ENCODE data around the gene SLC6A8. TPM values are rescaled to one million over a fixed set of nuclear protein-coding genes. Genes with fewer than 3 reads are reported as not detected.

The SLC6A8 gene
- total RNA-seq, 1 experiment from 2014 or later, result 49.8 TPM

DNA sequence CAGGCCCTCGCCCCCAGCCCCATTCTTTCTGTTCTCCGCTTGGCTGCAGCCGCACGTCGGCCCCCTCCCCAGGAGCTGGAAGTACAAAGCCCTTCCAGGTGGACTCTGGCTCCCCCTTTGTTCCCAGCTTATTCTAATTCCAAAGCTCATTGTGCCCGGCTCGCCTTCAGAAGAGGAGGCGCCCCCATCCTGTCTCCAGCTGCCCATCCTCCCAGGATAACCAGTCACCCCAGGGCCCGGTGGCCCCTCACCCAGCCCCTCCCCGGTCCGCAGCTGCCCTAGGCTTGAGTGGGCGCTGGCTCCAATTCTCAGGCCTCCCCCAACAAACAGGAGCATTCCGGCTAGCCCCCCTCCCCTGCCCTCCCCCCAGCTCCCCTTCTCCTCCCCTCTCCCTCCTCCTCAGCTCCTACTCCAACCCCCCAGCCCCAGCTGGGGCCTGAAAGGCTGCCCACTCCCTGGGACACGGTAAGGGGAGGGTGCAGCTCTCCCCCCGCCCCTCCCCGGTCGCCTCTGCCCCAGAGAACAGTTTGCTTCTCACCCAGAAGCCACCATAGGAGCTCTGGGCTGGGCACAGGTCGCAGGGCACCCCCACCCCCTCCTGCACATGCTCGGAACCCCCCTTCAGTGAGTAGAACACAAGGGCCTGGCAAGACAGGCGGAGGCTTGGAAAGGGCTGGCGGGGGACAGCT lies 3.1 kb upstream of the SLC6A8 start:
- no peaks in the 10 kb centered on the region for H3K27me3 ChIP-seq (replicated peaks; ENCODE audit: insufficient read depth, low read depth, low read length, poor library complexity)
- no peak overlapping the region for H3K4me3 ChIP-seq (ENCODE audit: low read depth, low read length, poor library complexity, severe bottlenecking)
- no peak overlapping the region for H3K27ac ChIP-seq (ENCODE audit: low read depth, low read length, poor library complexity, severe bottlenecking)
- no peak for DNase-seq (ENCODE audit: low spot score)
- H3K9me3 ChIP-seq (ENCODE audit: low read depth, low read length, poor library complexity, severe bottlenecking), result no peaks in the 10 kb centered on the region
- no peaks in the 10 kb centered on the region for H3K36me3 ChIP-seq (ENCODE audit: insufficient read depth, low read length, poor library complexity, severe bottlenecking)
- intact Hi-C loops (cut with micrococcal nuclease; ENCODE audit: unreplicated experiment), result no loop called here
- peaks cover 5% of the 10 kb centered on the region for H3K4me1 ChIP-seq (ENCODE audit: insufficient read depth, low read length, poor library complexity, severe bottlenecking)
- POLR2A ChIA-PET (ENCODE audit: low non-redundant PET), result no interaction called here
- TF ChIP-seq, protein P1, sequence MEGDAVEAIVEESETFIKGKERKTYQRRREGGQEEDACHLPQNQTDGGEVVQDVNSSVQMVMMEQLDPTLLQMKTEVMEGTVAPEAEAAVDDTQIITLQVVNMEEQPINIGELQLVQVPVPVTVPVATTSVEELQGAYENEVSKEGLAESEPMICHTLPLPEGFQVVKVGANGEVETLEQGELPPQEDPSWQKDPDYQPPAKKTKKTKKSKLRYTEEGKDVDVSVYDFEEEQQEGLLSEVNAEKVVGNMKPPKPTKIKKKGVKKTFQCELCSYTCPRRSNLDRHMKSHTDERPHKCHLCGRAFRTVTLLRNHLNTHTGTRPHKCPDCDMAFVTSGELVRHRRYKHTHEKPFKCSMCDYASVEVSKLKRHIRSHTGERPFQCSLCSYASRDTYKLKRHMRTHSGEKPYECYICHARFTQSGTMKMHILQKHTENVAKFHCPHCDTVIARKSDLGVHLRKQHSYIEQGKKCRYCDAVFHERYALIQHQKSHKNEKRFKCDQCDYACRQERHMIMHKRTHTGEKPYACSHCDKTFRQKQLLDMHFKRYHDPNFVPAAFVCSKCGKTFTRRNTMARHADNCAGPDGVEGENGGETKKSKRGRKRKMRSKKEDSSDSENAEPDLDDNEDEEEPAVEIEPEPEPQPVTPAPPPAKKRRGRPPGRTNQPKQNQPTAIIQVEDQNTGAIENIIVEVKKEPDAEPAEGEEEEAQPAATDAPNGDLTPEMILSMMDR (conservative IDR thresholded peaks at IDR 0.05; ENCODE audit: low read depth, low read length), result no peak
- no peak for TF ChIP-seq EZH2 (IDR thresholded peaks at IDR 0.05; ENCODE audit: borderline replicate concordance, low read depth, low read length, poor library complexity, severe bottlenecking)
- no TSS peak for BruUV-seq (replicated peaks)
- CTCF ChIA-PET, result interaction anchor here (0.6 kb wide), 1 partner anchor 22 kb away, joined by 6 read pairs; no protein-coding TSS in a partner anchor

DNA sequence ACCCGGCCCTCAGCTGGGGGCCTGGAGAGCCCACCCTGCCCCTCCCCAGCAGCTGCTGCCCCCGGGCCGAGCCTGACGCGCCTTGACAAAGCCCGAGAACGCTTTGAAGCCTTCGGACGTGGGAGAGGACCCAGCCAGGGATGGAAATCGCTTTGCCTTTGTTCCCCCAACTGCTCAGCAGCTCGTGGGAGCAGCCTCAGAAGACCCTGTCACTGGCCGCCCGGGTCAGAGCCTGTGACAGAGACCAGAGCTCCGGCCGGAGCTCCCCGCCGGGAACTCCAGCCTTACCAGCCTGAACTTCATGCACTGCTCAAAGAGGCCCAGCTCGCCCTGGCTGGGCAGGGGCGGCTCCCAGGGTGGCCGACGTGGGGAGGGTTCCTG lies 2.6 kb upstream of the SLC6A8 start:
- intact Hi-C loops (cut with micrococcal nuclease; ENCODE audit: unreplicated experiment), result no loop called here
- ChIA-PET CTCF (no interaction called here), POLR2A (ENCODE audit: low non-redundant PET) (no interaction called here)
- TF ChIP-seq EZH2 (IDR thresholded peaks at IDR 0.05; ENCODE audit: borderline replicate concordance, low read depth, low read length, poor library complexity, severe bottlenecking), result no peak
- TF ChIP-seq, protein P1 (conservative IDR thresholded peaks at IDR 0.05; ENCODE audit: low read depth, low read length), result no peak
- Histone ChIP-seq H3K27ac (ENCODE audit: low read depth, low read length, poor library complexity, severe bottlenecking) (no peak overlapping the region), H3K4me3 (ENCODE audit: low read depth, low read length, poor library complexity, severe bottlenecking) (no peak overlapping the region), H3K9me3 (ENCODE audit: low read depth, low read length, poor library complexity, severe bottlenecking) (no peaks in the 10 kb centered on the region), H3K4me1 (ENCODE audit: insufficient read depth, low read length, poor library complexity, severe bottlenecking) (peaks cover 5% of the 10 kb centered on the region), H3K27me3 (replicated peaks; ENCODE audit: insufficient read depth, low read depth, low read length, poor library complexity) (no peaks in the 10 kb centered on the region), H3K36me3 (ENCODE audit: insufficient read depth, low read length, poor library complexity, severe bottlenecking) (no peaks in the 10 kb centered on the region)
- DNase-seq (ENCODE audit: low spot score), result no peak
- no TSS peak for BruUV-seq (replicated peaks)

DNA sequence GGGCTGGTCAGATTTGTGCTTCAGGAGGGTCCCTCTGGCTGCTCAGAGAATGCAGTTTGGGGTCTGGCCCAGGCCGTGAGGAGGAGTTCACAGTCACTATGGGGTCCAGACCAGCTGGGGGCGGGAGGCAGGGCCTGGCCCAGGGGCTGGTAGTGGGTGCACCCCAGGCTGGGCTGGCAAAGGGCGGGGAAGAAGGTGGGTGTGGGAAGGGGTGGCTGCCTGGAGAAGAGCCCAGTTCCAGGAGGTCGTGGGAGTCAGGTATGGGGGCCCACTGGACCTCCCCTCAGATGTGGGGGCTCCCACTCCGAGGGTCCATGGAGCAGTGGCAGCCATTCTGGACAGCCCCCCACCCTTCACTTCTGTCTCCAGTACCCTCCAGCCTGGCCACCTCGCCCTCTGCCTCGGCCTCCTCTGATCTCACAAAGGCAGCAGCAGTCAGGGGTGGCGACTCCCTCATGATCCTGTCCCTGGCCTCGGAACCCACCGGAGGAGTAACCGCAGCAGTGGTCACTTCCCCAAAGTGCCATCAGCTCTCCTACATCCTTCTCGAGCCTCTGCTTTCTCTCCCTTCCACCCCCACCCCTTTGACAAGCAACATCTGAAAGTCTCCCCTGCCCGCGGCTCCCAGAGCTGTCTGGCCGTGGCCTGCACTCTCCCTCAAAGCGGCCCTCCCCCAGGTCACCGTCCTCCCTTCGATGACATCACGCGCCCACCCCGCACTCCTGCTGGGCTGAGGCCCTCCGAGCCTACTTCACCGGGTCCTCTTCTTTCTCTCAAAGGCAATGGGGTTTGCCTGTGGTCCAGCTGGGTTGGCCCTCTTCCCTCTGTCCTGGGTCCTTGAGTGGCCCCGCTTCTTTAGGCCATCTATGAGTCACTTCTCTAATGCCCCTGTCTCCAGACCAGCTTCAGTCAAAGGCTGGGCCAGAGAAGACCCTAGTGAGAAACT lies 1.7 kb upstream of the SLC6A8 start:
- ChIA-PET CTCF (no interaction called here), POLR2A (ENCODE audit: low non-redundant PET) (no interaction called here)
- DNase-seq (ENCODE audit: low spot score), result no peak
- no peaks in the 10 kb centered on the region for H3K36me3 ChIP-seq (ENCODE audit: insufficient read depth, low read length, poor library complexity, severe bottlenecking)
- H3K27ac ChIP-seq (ENCODE audit: low read depth, low read length, poor library complexity, severe bottlenecking), result no peak overlapping the region
- TF ChIP-seq, protein P1 (conservative IDR thresholded peaks at IDR 0.05; ENCODE audit: low read depth, low read length), result no peak
- H3K4me3 ChIP-seq (ENCODE audit: low read depth, low read length, poor library complexity, severe bottlenecking), result no peak overlapping the region
- no TSS peak for BruUV-seq (replicated peaks)
- no peaks in the 10 kb centered on the region for H3K9me3 ChIP-seq (ENCODE audit: low read depth, low read length, poor library complexity, severe bottlenecking)
- intact Hi-C loops (cut with micrococcal nuclease; ENCODE audit: unreplicated experiment), result no loop called here
- peaks cover 5% of the 10 kb centered on the region for H3K4me1 ChIP-seq (ENCODE audit: insufficient read depth, low read length, poor library complexity, severe bottlenecking)
- no peaks in the 10 kb centered on the region for H3K27me3 ChIP-seq (replicated peaks; ENCODE audit: insufficient read depth, low read depth, low read length, poor library complexity)

Data from A673 (cell line).